PC-9 (cell line): ENCODE results near the gene SLC22A15. TPM values are rescaled to one million over a fixed set of nuclear protein-coding genes. Genes with fewer than 3 reads are reported as not detected.
"Not testable (repeated sequence)": the region's sequence is repeated elsewhere in the genome, so short reads cannot be mapped to it uniquely, and the experiment has no call there.

Experiments
- BruUV-seq: library from RNA; stranded (reverse); fragments of 400-500 nt; replicated peaks from 2 replicates; lab custom pipeline; 2021; lab: Mats Ljungman, UMichigan
- CTCF ChIA-PET: fragments of 300-600 bp; sonication (Branson Sonifier 250); formaldehyde crosslinking; loops from one replicate; lab custom pipeline; 2022; ENCODE audit warnings: antibody characterized with exemption; lab: Charles Lee
- POLR2A ChIA-PET: fragments of 300-600 bp; sonication (Branson Sonifier 250); formaldehyde crosslinking; loops from one replicate; lab custom pipeline; 2022; ENCODE audit warnings: antibody characterized with exemption; ENCODE audit not compliant: unreplicated experiment; lab: Charles Lee
- DNase-seq, 2 experiments: peaks; one replicate each; pipeline versions ENCODE4 v3.0.0 to v3.0.0-alpha.2; 2015 to 2022; ENCODE audit warnings: mixed read lengths in 1 of 2
- H2AFZ ChIP-seq: fragments of 200-600 bp; sonication (generic); 2 replicates; pipeline ENCODE4 v1.8.1; 2017; ENCODE audit warnings: antibody characterized with exemption
- H3F3A ChIP-seq: fragments of 200-600 bp; sonication (generic); 2 replicates; pipeline ENCODE4 v1.8.1; 2017; ENCODE audit warnings: antibody characterized with exemption, mild to moderate bottlenecking, low read depth; ENCODE audit not compliant: insufficient read depth
- H3K27ac ChIP-seq: fragments of 200-600 bp; sonication (generic); 2 replicates; pipeline ENCODE4 v1.6.1; 2016; ENCODE audit warnings: mixed run types
- H3K27me3 ChIP-seq: fragments of 200-600 bp; sonication (generic); 2 replicates; pipeline ENCODE4 v1.6.1; 2016; ENCODE audit warnings: low read depth, mixed run types; ENCODE audit not compliant: insufficient read depth
- H3K36me3 ChIP-seq: fragments of 200-600 bp; sonication (generic); 2 replicates; pipeline ENCODE4 v1.6.1; 2016; ENCODE audit warnings: low read depth, mixed run types
- H3K4me1 ChIP-seq: fragments of 200-600 bp; sonication (generic); replicated peaks from 2 replicates; pipeline ENCODE4 v1.6.1; 2016; ENCODE audit warnings: mixed run types; ENCODE audit not compliant: insufficient read depth
- H3K4me2 ChIP-seq: fragments of 200-600 bp; sonication (generic); 2 replicates; pipeline ENCODE4 v1.6.1; 2017; ENCODE audit warnings: mixed run types
- H3K4me3 ChIP-seq: fragments of 200-600 bp; sonication (generic); 2 replicates; pipeline ENCODE4 v1.6.1; 2016; ENCODE audit warnings: mixed run types
- H3K79me2 ChIP-seq: fragments of 200-600 bp; sonication (generic); 2 replicates; pipeline ENCODE4 v1.6.1; 2017; ENCODE audit warnings: low read depth, mixed run types
- H3K9me2 ChIP-seq: fragments of 200-600 bp; sonication (generic); 2 replicates; pipeline ENCODE4 v1.8.1; 2017; ENCODE audit warnings: mild to moderate bottlenecking; ENCODE audit not compliant: insufficient read depth
- H3K9me3 ChIP-seq: fragments of 200-600 bp; sonication (generic); 2 replicates; pipeline ENCODE4 v1.8.1; 2016; ENCODE audit warnings: low read depth; ENCODE audit not compliant: insufficient read depth
- H4K20me1 ChIP-seq: fragments of 200-600 bp; sonication (generic); 2 replicates; pipeline ENCODE4 v1.8.1; 2017; ENCODE audit not compliant: insufficient read depth
- EZH2 ChIP-seq: fragments of 200-600 bp; sonication (generic); IDR thresholded peaks from 2 replicates; pipeline ENCODE4 v1.8.0; 2017; ENCODE audit warnings: antibody characterized with exemption, low read depth
- intact Hi-C: fragments of 100-400 bp; cut with micrococcal nuclease; formaldehyde crosslinking; loops from one replicate; pipeline ENCODE4 v1.10.0; 2022; ENCODE audit not compliant: unreplicated experiment
- total RNA-seq: library from RNA; stranded (reverse); gene quantifications from 2 replicates; pipeline ENCODE4 v1.2.3, GENCODE V29; 2021
- TF ChIP-seq, protein P1 (sequence below): fragments of 200-600 bp; sonication (generic); conservative IDR thresholded peaks from 2 replicates; pipeline ENCODE4 v1.6.1; 2017; ENCODE audit warnings: mixed run types, antibody characterized with exemption, mild to moderate bottlenecking, moderate library complexity

Gene SLC22A15
- total RNA-seq, 1 experiment from 2014 or later: 1.8 TPM

DNA sequence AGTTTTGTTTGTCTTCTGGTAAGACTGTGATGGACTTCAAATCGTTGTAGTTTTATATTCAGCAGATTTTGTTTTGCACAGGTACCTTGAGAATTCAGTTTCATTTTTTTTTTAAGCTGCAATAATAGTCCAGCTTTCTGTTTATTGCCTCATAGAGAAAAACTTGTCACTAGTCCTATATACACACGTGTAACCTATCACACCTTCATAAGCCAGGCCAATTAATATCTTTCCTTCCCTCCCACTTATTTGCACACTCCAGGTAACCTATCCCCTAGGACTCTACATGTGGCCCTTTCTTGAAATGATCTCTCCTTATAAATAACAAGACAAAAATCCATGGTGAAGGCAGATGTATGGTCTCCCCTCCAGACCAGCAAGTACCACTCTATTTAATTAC is 62.4 kb downstream of the SLC22A15 start:
- no peak for DNase-seq
- Histone ChIP-seq H3K27ac (no peak overlapping the region), H3F3A (no peaks in the 10 kb centered on the region), H3K4me3 (no peak overlapping the region), H3K4me2 (no peak overlapping the region), H4K20me1 (no peaks in the 10 kb centered on the region), H3K36me3 (peaks cover 6% of the 10 kb centered on the region; the same call in 1 of the 2 replicates), H3K27me3 (no peaks in the 10 kb centered on the region), H3K4me1 (no peaks in the 10 kb centered on the region), H3K9me2 (no peaks in the 10 kb centered on the region), H2AFZ (no peak overlapping the region), H3K79me2 (no peaks in the 10 kb centered on the region), H3K9me3 (no peaks in the 10 kb centered on the region)
- no TSS peak for BruUV-seq
- ChIA-PET CTCF (no interaction called here), POLR2A (no interaction called here)
- intact Hi-C loops: no loop called here
- TF ChIP-seq, protein P1, sequence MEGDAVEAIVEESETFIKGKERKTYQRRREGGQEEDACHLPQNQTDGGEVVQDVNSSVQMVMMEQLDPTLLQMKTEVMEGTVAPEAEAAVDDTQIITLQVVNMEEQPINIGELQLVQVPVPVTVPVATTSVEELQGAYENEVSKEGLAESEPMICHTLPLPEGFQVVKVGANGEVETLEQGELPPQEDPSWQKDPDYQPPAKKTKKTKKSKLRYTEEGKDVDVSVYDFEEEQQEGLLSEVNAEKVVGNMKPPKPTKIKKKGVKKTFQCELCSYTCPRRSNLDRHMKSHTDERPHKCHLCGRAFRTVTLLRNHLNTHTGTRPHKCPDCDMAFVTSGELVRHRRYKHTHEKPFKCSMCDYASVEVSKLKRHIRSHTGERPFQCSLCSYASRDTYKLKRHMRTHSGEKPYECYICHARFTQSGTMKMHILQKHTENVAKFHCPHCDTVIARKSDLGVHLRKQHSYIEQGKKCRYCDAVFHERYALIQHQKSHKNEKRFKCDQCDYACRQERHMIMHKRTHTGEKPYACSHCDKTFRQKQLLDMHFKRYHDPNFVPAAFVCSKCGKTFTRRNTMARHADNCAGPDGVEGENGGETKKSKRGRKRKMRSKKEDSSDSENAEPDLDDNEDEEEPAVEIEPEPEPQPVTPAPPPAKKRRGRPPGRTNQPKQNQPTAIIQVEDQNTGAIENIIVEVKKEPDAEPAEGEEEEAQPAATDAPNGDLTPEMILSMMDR: no peak
- no peak for TF ChIP-seq EZH2

DNA sequence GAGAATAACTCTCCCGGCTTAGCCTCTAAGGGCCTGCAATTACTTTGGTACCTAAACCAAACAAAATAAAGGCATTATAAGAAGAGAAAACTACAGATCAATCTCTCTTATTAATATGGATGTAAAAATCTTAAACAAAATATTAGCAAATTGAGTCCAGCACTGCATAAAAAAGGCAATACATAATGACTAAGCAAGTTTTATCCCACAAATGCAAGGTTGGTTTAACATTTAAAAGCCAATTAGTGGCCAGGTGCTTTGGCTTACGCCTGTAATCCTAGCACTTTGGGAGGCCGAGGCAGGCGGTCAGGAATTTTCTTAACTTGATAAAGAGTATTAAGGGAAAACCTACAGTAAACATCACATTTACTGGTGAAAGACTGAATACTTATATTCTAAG is 67.8 kb downstream of the SLC22A15 start:
- no peak overlapping the region for H2AFZ ChIP-seq
- intact Hi-C loops: no loop called here
- H3K4me1 ChIP-seq: no peaks in the 10 kb centered on the region
- POLR2A ChIA-PET: no interaction called here
- TF ChIP-seq, protein P1: no peak
- no peak for TF ChIP-seq EZH2
- no peaks in the 10 kb centered on the region for H3K36me3 ChIP-seq
- no peak overlapping the region for H3K27ac ChIP-seq
- no peaks in the 10 kb centered on the region for H3K27me3 ChIP-seq
- H3K4me3 ChIP-seq: no peak overlapping the region
- no peaks in the 10 kb centered on the region for H3K79me2 ChIP-seq
- H3K4me2 ChIP-seq: no peak overlapping the region
- H3F3A ChIP-seq: no peaks in the 10 kb centered on the region
- DNase-seq: no peak
- peaks cover 10% of the 10 kb centered on the region; the same call in 1 of the 2 replicates for H3K9me3 ChIP-seq
- no peaks in the 10 kb centered on the region for H3K9me2 ChIP-seq
- H4K20me1 ChIP-seq: no peaks in the 10 kb centered on the region
- BruUV-seq: no TSS peak
- CTCF ChIA-PET: no interaction called here

DNA sequence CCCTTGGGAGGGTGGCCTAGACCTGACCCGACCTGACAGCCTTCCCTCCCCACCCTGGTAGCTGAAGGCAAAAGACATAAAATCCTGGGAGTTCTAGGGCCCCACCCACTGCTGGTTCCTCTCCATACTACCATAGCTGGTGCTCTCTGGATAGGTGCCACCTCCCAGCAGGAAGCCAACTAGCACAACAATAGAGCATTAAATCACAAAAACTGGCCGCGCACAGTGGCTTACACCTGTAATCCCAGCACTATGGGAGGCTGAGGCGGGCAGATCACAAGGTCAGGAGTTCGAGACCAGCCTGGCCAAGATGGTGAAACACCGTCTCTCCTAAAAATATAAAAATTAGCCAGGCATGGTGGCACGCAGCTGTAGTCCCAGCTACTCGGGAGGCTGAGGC is 70.6 kb downstream of the SLC22A15 start:
- H3F3A ChIP-seq, DNase-seq, H3K27me3 ChIP-seq, H3K4me1 ChIP-seq, POLR2A ChIA-PET, H4K20me1 ChIP-seq, CTCF ChIA-PET, H3K36me3 ChIP-seq, intact Hi-C loops, H3K79me2 ChIP-seq, H3K27ac ChIP-seq, H2AFZ ChIP-seq, H3K4me2 ChIP-seq, H3K4me3 ChIP-seq, H3K9me2 ChIP-seq, BruUV-seq: not testable (repeated sequence)
- peaks cover 26% of the 10 kb centered on the region; the same call in 1 of the 2 replicates for H3K9me3 ChIP-seq

DNA sequence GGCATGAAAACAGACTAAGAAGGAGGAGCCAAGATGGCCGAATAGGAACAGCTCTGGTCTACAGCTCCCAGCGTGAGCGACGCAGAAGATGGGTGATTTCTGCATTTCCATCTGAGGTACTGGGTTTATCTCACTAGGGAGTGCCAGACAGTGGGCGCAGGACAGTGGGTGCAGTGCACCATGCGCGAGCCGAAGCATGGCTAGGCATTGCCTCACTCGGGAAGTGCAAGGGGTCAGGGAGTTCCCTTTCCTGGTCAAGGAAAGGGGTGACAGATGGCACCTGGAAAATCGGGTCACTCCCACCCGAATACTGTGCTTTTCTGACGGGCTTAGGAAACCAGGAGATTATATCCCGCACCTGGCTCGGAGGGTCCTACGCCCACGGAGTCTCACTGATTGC is 75.6 kb downstream of the SLC22A15 start:
- BruUV-seq, H3K27me3 ChIP-seq, H3K4me2 ChIP-seq, CTCF ChIA-PET, POLR2A ChIA-PET, H4K20me1 ChIP-seq, H2AFZ ChIP-seq, DNase-seq, H3K4me3 ChIP-seq, H3K4me1 ChIP-seq, H3F3A ChIP-seq, H3K9me2 ChIP-seq, H3K27ac ChIP-seq, H3K36me3 ChIP-seq, H3K79me2 ChIP-seq, intact Hi-C loops: not testable (repeated sequence)
- H3K9me3 ChIP-seq: peaks cover 23% of the 10 kb centered on the region; the same call in 1 of the 2 replicates
